MM.1S (cell line): ENCODE data around the gene MYCL.

ENCODE experiments used
- CTCF ChIP-seq: fragments of 300-600 bp; sonication (generic); IDR thresholded peaks from 2 replicates; pipeline ENCODE4 v1.5.1; 2016; ENCODE audit warnings: antibody characterized with exemption, low read length, mixed read lengths
- EZH2 ChIP-seq: fragments of 300-600 bp; sonication (generic); optimal IDR thresholded peaks from 2 replicates; pipeline ENCODE3; 2017; ENCODE audit warnings: low read depth, mild to moderate bottlenecking, antibody characterized with exemption, low read length, mixed read lengths
- EZH2phosphoT487 ChIP-seq: fragments of 300-600 bp; sonication (generic); IDR thresholded peaks from 2 replicates; pipeline ENCODE4 v1.6.1; 2018; ENCODE audit warnings: antibody characterized with exemption, low read length

GRCh38 chr1:39936724-39937491, 35.2 kb upstream of the MYCL start:
- TF ChIP-seq CTCF: no peak
- TF ChIP-seq EZH2: no peak
- TF ChIP-seq EZH2phosphoT487: no peak
